NCI-H1105 treated with DMSO at 0.1 percent for 48 hours (cell line): ENCODE measurements around the gene RBM5.

Experiments
- DNase-seq: peaks from one replicate; lab custom pipeline; 2025; lab: John Stamatoyannopoulos, UW

Gene RBM5

DNA sequence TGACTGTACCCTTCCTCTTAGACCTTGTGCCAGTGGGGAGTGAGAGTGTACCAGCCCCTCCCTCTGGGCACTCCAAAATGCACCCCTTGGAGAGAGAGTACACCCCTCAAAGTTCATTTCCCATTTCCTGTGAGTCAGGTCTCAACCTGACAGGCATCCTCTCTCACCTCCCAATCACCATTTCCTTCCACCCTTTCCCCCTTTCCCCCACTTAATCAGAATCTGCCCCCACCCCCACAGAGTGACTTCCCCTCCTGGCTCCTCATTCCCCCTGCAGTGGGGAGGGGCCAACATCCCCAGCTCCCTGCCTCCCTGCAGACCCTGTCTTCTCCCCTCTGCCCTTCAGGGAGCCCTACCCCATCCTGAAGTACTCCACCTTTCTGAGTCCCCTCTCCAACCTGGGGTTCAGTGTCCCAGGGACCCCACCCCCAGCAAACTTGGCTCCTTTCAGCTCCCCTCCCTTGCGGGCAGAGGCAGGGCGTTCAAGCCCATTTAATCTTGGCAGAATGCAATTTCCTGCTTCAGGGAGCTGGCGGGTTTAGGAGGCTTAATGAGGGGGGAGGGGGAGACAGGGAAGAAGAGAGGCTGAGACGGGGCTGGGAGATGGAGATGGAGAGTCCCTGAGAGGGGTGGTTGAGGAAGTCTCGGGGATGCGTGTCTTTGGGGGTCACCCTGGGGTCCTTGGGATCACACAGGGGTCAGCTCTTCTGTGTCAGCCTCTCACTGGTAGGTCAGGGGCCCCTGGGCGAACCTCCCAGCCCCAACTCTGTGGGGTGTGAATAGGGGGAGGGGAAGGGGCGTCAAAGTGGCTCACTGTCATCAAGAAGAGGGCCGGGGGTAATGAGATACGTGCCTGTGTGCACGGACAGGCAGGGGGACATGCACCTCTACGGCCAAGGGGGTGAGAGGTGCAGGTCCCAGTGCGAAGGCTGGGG, 49.8 kb downstream of the RBM5 start:
- no peak for DNase-seq

DNA sequence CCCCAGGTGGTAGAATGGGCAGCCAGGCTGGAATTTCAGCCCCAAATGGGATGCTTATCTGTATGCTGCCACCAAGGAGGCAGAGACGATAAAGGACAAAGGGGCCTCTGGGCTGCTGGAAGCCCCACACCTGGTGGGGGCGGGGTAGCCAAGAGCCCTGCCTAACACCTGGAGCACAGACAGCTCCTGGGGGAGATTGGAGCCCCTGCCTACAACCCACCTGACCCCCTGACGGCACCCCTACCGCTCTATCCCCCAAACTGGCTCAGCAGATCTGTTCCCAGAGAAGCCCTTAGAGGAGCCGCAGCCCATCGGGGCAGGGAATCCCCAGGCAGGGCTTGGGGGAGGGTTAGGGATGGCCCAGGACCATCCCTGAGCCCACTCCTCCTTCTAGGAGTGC, 50.6 kb downstream of the RBM5 start:
- DNase-seq: no peak

DNA sequence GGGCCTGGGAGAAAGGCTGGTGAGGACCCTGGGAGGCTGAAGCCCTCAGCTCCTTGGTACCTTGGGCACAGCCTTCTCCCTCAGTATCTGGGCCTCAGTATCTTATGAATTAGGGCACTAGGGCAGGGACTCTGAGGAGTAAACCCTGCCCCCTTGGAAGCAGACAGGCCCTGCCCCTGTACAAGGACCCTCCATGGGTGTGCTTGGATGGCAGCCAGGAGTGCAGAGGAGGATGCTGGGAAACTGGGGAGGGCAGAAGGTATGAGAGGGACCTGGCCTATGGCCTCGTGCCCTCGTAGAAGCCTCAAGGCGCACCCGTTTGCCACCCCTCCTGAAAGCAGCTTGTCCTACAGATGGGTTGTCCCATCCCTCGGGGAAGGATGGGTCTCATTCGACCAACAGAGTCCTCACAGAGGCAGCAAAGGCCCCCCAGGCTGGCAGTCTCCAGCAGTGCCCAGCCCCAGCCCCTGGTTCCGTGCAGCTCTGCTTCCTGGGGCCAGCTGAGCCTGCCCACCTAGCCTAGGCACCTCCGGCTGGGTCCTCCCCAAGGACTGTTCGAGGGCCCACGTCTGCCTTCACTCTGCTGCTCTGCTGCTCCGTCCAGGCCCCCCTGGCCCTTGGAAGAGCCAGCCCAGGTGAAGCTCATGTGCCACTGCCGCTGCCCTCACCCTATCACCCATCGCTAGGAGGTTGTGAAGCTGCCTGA, 51.2 kb downstream of the RBM5 start:
- peak; percentile 23 for DNase-seq

DNA sequence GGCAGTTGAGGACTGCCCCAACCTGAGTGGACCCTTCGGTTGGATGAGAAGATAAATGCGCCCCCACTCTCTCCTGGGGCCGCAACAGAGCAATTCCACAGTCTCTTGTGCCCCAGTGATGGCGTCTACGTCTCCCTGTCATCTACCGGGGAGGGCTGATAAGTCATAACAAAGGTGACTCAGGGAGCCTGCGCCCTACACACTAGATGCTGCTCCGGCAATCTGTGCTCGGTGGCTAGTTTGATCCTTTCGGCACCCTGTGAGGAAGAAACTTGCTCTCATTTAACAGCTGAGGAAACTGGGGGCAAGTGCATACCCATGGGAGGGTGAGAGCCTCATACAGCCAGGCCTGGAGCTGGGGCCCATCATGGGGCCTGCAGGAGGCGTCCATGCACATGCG, 52.3 kb downstream of the RBM5 start:
- no peak for DNase-seq

DNA sequence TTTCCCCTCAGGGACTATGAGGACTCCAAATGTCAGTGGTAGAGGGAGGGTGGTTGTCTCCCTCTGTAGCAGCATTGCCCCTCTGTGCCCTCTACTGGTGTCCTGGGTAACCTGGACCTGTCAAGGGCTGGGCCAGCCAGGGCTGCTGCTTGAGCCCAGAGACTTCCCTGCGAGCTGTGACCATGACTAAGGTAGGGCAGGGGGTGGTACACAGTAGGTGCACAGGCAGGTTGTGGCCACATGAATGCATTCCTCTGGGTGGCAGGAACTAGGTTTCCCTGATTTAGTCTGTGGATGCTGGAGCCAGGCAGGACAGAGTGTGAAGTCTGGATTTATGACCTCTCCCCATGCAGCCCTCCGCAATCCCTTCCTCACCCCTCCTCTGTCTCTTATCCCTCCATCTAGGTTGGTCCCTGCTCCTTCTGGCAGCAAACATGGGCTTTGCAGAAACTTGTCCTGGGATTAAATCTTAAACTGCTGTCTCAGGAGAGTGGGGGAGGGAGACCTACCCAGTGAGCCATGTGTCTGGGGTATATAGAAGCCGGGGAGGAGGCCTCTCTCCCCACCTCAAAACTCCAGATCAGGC, 57.7 kb downstream of the RBM5 start:
- no peak for DNase-seq

DNA sequence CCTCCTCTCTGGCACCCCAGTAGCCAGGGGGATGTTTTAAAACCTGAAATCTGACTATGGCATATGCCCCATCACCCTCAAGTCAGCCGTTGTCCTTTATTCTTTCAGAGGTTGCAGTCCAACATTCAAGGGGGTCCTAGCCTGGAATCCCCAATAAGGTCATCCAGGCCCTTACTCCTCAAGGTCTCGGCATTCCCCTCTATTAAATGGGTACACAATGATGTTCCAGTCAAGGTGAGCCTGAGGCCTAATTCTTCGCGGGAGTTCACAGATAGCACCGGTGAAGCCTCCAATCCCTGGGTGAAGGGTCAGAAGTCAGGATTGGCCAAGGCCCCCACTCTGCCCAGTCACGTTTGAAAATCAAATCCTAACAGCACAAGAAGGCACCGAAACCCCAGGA, 58.3 kb downstream of the RBM5 start:
- DNase-seq: no peak

DNA sequence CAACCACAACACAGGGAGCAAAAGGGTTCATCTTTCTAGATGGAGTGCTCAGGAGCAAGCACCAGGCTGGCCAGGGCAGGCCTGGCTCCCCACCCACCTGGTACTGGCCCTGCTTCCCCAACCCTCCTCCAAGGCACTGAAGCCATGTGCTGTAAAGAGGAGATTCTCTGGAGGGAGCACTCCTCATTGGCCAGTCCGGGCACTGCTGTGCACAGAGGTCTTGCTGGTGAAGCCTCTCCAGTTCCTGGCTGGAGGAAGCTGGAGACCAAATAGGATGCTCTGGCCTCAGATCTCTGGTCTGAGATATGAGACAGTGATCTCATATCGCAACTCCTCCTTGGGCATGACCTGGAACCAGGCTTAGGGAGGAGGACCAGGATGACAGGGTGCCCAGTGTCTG, 58.7 kb downstream of the RBM5 start:
- no peak for DNase-seq

DNA sequence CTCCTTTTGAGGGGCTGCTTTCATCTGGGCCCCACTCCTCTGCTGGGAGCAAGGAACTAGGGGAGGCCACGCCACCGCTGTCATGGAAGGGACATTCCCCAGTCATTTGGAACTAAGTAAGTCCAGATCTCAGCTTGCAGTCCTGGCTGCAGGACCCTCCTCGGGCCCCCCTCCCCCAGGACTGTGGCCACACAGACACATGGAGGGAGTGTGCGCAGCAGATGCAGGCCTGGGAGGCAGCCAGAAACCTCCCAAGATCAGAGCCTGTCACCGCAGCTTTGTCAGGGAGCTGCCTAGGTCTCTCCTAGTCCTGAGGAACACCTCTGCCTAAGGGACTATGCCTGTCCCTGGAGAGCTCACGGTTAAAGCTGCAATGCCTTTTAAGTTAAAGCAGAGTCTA, 59.1 kb downstream of the RBM5 start:
- no peak for DNase-seq

DNA sequence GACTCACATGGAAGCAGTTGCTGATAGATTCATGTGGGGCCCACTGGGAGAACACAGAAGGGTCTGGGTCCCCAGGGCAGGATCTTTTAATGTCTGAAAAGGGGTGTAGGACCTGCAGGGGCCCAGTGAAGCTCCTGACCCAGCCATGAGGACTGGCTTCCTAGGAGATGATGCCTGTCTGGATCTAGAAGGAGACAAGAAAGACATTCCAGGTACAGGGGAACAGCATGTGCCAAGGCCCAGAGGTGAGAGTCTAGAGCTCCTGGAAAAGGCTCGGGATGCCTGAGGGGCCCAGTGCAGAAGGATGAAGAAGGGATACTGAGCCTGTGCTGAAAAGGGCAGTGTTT, 61.7 kb downstream of the RBM5 start:
- DNase-seq: no peak

DNA sequence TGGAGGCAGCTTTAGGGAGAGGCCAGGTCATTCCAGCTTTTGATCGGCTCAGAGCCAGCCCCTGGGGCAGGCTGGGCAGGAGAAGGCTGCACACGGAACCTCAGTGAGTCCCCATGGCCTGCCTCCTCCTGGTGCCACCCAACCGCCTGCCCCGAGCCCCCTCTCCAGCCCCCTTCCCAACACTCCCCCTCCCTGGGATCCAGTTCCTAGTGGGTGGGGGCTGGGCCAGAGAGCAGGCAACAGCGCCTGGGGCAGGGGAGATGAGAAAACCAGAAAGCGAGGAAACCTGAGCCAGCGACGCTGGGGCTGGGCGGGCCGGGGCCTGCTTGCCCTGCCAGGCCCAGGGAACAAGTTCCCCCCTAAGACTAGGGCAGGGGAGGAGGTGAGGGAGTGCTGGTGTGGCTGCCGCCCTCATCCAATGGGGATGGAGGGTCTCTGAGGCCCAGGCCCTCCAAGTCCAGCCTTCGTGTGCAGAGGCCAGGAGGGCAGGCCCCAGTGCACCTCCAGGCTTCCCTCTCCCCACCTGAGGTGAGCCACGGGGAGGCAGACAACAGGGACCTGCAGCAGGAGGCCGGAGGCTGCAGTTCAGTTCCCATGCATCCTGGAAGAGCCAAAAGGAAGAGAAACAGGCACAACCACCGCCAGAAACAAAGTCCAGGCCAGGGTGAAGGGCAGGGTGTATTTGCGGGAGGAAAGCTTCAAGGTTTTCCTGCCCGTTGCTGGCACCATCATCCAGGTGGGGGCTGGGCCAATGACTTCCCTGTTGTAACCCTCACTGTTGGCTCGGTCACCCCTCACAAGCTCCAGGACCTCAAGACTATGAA, 62.4 kb downstream of the RBM5 start:
- DNase-seq: no peak

DNA sequence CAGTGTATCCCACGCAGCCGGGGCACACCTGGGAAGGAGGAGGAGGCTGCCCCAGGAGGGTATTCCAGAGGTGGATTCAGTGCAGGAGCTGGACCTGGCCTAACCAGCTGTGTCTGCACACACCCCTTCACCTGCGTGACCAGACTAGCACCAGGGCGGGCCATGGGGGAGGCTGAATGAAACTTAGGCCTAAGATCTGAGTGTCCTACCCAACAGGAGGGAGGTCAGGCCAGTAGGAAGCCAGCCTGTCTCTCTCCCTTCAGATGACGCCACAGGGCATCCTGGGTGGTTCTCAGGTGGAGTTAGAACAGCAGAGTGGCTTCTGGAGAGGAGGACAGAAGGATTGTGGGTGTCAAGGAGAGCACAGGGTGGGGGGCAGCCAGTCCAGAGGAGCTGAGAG, 63.0 kb downstream of the RBM5 start:
- no peak for DNase-seq

DNA sequence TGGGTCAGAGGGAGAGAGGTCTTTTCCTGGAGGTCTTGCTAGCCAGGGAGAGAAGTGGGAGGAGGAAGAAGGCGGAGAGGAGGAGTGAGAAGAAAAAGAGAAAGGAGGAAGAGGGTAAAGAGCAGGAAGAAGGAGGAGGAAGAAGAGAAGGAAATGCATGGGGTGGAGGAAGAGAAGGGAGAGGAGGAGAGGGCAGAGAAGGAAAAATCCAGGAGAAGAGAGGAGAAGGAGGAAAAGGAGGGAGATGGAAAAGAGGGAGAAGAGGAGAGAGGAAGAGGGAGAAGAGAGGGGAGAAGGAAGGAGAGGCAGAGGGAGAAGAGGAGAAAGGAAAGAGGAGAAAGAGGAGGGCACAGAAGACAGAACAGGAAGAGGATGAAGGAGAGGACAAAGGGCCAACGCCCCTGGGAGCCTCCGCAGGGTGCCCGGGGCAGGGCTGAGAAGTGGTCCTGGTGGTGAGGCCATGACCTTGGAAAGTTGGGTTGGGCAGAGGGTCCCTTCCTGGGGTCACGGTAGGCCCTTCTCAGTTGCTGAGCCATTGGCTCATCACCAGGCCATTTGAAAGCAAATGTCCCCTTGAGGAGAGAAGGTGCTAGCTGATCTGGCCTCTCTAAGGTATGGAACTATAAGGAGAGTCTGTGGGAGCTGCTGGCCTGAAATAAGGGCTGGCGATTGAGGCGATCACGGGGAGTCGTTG, 65.2 kb downstream of the RBM5 start:
- no peak for DNase-seq

DNA sequence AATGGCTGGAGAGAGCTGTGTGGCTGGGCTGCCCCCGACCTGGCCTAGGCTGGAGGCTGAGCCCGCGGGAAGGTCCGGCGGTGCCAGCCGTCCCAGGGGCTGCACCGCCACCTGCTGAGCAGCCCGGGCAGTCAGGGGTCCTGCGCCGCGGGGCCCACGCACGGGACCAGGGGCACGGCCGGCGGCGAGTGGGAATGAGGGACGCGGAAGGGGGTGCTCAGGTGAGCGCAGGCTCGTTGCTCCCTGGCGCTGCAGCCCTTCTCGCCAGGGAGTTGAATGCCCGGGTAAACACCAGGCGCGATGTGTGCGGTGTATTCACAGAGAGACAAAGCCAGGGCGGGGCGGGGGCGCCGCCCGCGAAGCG, 65.7 kb downstream of the RBM5 start:
- peak; percentile 38 for DNase-seq

DNA sequence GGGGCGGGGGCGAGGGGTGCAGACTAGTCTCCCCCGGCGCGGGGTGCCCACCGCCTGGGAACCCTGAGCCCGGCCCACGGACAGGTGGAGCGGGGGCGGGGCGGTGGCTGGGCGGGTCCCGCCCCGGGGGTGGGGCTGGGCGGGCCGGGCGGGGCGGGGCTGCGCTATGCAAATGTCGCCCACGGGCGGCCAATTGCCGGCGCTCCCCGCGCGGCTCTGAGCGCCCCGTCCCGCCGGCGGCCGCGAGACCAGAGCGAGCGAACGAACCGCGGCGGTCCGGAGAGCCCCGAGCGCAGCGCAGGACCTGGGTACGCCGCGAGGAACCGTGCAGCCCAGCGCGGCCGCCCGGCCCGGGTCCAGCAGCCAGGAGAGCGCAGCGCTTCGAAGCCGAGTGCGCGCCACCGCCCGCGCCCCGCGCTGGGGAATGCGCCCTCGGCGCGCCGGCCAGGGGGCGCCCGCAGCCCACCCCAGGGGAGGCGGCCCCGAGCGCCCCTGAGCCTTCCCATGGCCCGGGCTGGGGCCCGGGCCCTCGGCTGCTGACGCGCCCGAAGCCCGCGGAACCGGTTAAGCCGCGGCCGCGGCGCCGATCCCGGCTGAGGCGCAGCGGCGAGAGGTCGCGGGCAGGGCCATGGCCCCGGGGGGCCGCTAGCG, 66.2 kb downstream of the RBM5 start, which contains the start of gene SEMA3F:
TSS of gene SEMA3F (plus strand) at position 485 of the 651 bp plus-strand sequence. CDS start 4,299 bp downstream, outside the sequence.
- DNase-seq: peak; percentile 38

DNA sequence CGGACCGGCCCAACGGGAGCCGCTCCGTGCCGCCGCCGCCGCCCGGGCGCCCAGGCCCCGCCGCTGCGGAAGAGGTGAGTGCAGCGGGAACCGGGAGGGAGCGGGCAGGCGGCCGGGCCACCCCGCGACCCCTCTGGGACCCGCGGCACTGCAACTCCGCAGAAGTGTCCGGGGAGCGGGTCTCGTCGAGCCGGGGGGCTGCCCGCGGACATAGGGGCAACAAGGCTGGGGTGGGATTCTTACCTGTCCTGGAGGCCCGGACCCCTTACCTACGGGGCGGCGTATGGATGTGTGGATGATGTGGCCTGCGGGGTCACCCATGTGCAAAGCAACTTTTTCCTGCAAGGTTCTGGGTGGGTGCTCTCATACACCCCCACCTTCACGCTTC, 66.8 kb downstream of the RBM5 start:
- DNase-seq: no peak

DNA sequence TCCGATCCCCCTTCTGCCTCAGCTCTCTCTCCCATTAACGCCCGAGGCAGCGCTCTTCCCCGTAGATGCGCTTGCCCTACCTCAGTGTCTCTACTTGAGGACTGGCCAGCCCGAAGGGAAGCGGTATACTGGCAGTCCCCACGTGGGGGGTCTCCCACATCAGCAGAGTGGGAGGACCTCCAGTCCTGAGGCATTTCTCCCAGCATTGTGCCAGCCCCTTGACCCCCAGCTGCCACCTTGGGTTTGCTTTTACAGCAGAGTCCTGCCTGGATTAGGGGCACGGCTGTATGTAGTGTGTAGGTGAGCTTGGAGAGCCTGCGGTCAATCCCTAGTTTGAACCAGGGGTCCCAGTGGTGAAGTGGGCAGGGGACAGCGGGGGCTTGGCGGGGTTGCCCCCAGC, 67.2 kb downstream of the RBM5 start:
- no peak for DNase-seq

DNA sequence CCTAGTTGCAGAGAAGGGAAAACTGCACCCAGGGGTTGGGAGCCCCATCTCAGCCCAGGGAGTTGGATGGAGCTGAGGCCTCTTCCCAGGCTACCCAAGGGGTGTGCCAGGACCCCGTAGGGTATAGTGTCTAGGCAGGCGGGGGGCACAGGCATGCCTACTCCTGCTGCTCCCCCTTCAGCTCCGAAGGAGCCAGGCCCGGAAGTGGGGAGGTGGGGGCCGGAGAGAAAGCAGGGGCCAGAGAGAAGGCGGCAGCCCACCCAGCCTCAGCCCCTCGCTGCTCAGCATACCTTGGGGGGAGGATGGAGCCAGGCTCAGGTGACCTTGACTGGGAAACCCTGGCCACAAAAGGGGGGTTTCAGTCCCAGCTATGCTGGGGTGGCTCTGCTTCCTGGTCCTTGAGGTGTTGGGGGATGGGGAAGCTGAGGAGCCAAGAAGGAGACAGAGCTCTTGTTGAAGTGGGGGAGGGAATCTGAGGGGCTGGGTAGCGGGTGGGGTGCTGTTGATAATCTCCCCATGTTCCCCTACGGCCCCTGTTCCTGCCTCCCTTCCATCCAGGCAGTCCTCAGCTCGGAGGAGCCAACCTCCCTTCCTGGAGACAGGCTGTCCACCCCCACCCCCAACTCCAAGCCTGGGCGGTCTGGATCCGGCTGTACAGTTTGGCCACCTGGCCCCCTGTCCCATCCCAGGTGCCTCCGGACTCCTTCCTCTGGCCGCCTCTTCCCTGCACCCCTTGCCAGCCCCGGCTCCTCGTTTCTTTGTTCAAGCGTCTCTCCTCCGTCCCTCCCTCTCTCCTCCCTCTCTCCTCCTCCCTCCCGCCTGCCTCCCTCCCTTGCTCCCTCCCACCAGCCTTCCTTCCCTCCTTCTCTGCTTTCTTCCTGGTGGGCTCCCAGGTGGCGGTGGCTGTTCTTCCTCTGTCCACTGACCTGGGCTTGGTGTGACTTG, 68.1 kb downstream of the RBM5 start:
- DNase-seq: no peak

DNA sequence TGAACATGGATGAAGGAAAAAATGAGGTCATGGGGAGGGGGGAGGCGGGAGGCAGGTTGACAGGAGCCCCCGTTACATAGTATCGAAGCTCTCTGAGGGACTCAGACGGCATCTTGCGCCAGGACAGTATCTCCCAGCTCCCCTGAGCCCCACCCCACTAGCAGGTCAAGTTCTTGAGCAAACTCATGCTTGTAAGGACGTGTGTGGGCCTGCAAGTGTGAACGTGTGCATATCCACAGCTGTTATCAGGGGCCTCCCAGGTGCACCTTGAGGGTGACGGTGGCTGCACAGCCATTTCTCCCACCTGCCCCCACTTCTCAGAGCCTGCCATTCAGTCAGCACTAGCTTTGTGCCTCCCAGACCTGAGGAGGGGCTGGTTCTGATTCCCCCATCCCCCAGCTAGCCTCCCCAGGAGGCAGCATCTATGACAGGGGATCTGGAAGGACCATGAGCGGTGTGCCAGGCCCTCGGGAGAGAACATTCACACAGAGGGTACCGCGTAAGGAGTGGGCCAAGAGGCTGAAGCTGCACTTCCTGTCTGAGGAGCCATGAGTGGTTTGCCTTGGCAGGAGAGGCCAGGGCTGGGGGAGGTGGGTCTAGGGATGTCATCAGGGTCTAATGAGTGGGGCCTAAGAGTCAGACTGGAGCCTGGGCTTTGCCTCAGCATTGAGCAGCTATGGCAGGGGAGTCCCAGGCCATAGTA, 69.3 kb downstream of the RBM5 start:
- DNase-seq: peak; percentile 18

DNA sequence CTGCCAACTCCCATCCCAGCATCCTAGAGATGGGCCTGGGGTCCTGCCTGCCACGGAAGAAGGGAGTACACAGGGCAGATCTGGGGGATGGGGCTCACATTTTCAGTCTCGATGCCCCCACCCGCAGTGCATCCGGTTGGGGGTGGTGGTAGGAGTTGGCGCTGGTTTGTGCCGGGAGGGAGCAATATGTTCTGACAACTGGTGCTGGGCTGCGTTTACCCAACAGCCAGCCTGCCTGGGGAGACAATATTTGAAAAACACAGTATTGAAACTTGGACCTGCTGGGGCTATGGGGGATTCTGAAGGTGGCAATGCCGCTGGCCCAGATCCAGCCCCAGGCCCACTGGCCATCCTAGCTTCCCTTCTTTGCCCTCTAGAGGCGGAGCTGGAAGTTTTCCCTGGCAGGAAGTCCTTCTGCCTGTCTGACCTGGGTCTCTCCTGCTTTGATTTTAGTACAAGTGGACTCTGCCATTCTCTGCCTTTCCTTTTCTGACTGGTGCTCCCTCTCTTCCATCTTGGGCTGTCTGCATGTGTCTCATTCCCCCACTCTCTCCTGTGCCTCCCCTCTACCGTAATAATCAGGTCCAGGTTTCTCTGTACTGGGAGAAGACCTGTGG, 69.9 kb downstream of the RBM5 start:
- no peak for DNase-seq
